A549 (cell line): ENCODE data around the gene MYO18B. TPM values are rescaled to one million over a fixed set of nuclear protein-coding genes. Genes with fewer than 3 reads are reported as not detected.

Experiments
- ATAC-seq, 2 experiments: fragments of 200-7000 bp in 1 of 2; fragments of >200 bp in 1 of 2; cut with Nextera tagmentation in 1 of 2; cut with Tn5 transposase in 1 of 2; 3 replicates each; pipeline versions ENCODE4 v1.8.0 to v1.9.1; 2018 to 2020; ENCODE audit warnings: mild to moderate bottlenecking in 1 of 2, moderate library complexity in 1 of 2
- CTCF ChIA-PET: fragments of 300-600 bp; sonication (Branson Sonifier 250); formaldehyde crosslinking; extraction: SDS; loops from one replicate; lab custom pipeline; 2021; ENCODE audit warnings: antibody characterized with exemption, inconsistent platforms; lab: Yijun Ruan, JAX
- POLR2A ChIA-PET: fragments of 350-600 bp; formaldehyde crosslinking; extraction: SDS; loops from one replicate; lab custom pipeline; 2021; ENCODE audit warnings: antibody characterized with exemption, inconsistent platforms; lab: Yijun Ruan, JAX
- DNase-seq, 2 experiments: peaks; one replicate each; pipeline versions ENCODE4 v3.0.0 to v3.0.0-alpha.2; 2011 to 2016; ENCODE audit warnings: low read depth in 1 of 2, low spot score in 1 of 2
- FAIRE-seq: peaks from 2 replicates; lab custom pipeline; 2011; peaks lifted over from hg19 to GRCh38; lab: Jason Lieb, UNC
- H3K27ac ChIP-seq, 2 experiments: fragments of >200 bp; sonication (Bioruptor Twin); formaldehyde crosslinking; 3 replicates each; pipeline ENCODE4 v1.5.1; 2016 to 2017
- H3K4me1 ChIP-seq: fragments of >200 bp; sonication (Bioruptor Twin); formaldehyde crosslinking; 3 replicates; pipeline ENCODE4 v1.6.1; 2016
- H3K4me2 ChIP-seq: fragments of >200 bp; sonication (Bioruptor Twin); formaldehyde crosslinking; 3 replicates; pipeline ENCODE4 v1.6.1; 2016
- H3K4me3 ChIP-seq: fragments of >200 bp; sonication (Bioruptor Twin); formaldehyde crosslinking; 3 replicates; pipeline ENCODE4 v1.5.1; 2016
- H3K9me3 ChIP-seq: fragments of >200 bp; sonication (Bioruptor Twin); formaldehyde crosslinking; 3 replicates; pipeline ENCODE4 v1.6.1; 2016
- CBX2 ChIP-seq: fragments of 200-600 bp; sonication (generic); IDR thresholded peaks from 2 replicates; pipeline ENCODE4 v1.6.1; 2016; ENCODE audit warnings: low read depth, mild to moderate bottlenecking, borderline replicate concordance
- CEBPB ChIP-seq, 2 experiments: fragments of >200 bp in 1 of 2; sonication (Bioruptor Twin) in 1 of 2; formaldehyde crosslinking in 1 of 2; IDR thresholded peaks; 2 replicates each; pipeline ENCODE4 v1.6.1; 2012 to 2016
- CHD2 ChIP-seq: fragments of 150-350 bp; IDR thresholded peaks from 2 replicates; pipeline ENCODE4 v1.6.1; 2014; ENCODE audit warnings: low read length; ENCODE audit not compliant: partially characterized antibody
- EHMT2 ChIP-seq: fragments of 200-600 bp; sonication (generic); IDR thresholded peaks from 2 replicates; pipeline ENCODE4 v1.6.1; 2016; ENCODE audit warnings: antibody characterized with exemption, low read depth, mild to moderate bottlenecking, moderate library complexity
- EP300 ChIP-seq, 2 experiments: fragments of >200 bp; sonication (Bioruptor Twin); formaldehyde crosslinking; IDR thresholded peaks; 2 replicates in 1 of 2; 3 replicates in 1 of 2; pipeline ENCODE4 v1.6.1; 2016 to 2017
- FOSB ChIP-seq: fragments of 250-450 bp; sonication (Bioruptor Pico); IDR thresholded peaks from 2 replicates; pipeline ENCODE4 v1.5.0; 2020; ENCODE audit warnings: mild to moderate bottlenecking, moderate library complexity
- FOSL2 ChIP-seq, 2 experiments: fragments of 450-650 bp in 1 of 2; fragments of >200 bp in 1 of 2; sonication (Bioruptor Twin) in 1 of 2; formaldehyde crosslinking; IDR thresholded peaks; 2 replicates each; pipeline versions ENCODE4 v1.5.0 to v1.6.1; 2016 to 2020; ENCODE audit warnings: mild to moderate bottlenecking in 1 of 2, moderate library complexity in 1 of 2
- GATA3 ChIP-seq: IDR thresholded peaks from 2 replicates; pipeline ENCODE4 v1.6.1; 2012; ENCODE audit warnings: borderline replicate concordance
- HOXB5 ChIP-seq: fragments of 250-450 bp; sonication (Bioruptor Pico); IDR thresholded peaks from 2 replicates; pipeline ENCODE4 v1.5.0; 2020; ENCODE audit warnings: mild to moderate bottlenecking, moderate library complexity
- JUNB ChIP-seq: fragments of >200 bp; sonication (Bioruptor Twin); formaldehyde crosslinking; IDR thresholded peaks from 2 replicates; pipeline ENCODE4 v1.6.1; 2016
- KDM5A ChIP-seq: fragments of 200-600 bp; sonication (generic); IDR thresholded peaks from 2 replicates; pipeline ENCODE4 v1.6.1; 2016; ENCODE audit warnings: antibody characterized with exemption, mild to moderate bottlenecking
- MAZ ChIP-seq: fragments of 150-350 bp; IDR thresholded peaks from 2 replicates; pipeline ENCODE4 v1.6.1; 2014; ENCODE audit warnings: antibody characterized with exemption, low read depth, low read length, borderline replicate concordance
- MYC ChIP-seq: IDR thresholded peaks from 2 replicates; pipeline ENCODE4 v1.6.1; 2012; ENCODE audit warnings: mild to moderate bottlenecking, inconsistent platforms, low read length, improper control_type of control experiment, borderline replicate concordance
- NFE2L2 ChIP-seq: fragments of 150-350 bp; conservative IDR thresholded peaks from 2 replicates; pipeline ENCODE4 v1.6.1; 2014; ENCODE audit warnings: low read length
- PHF8 ChIP-seq: fragments of 200-600 bp; sonication (generic); IDR thresholded peaks from 2 replicates; pipeline ENCODE4 v1.6.1; 2016; ENCODE audit warnings: low read depth, mild to moderate bottlenecking, antibody characterized with exemption, moderate library complexity, borderline replicate concordance
- POLR2A ChIP-seq: IDR thresholded peaks from 2 replicates; pipeline ENCODE4 v1.6.1; 2012; ENCODE audit warnings: mild to moderate bottlenecking, low read length
- RCOR1 ChIP-seq: fragments of 150-350 bp; IDR thresholded peaks from 2 replicates; pipeline ENCODE4 v1.6.1; 2014; ENCODE audit warnings: antibody characterized with exemption, low read length, low read depth
- RFX5 ChIP-seq: fragments of 450-650 bp; IDR thresholded peaks from 2 replicates; pipeline ENCODE4 v1.7.1; 2014; ENCODE audit warnings: antibody characterized with exemption, mild to moderate bottlenecking, moderate library complexity
- RNF2 ChIP-seq: fragments of 200-600 bp; sonication (generic); IDR thresholded peaks from 2 replicates; pipeline ENCODE4 v1.6.1; 2016; ENCODE audit warnings: low read depth, mild to moderate bottlenecking, antibody characterized with exemption, moderate library complexity, borderline replicate concordance
- SMC3 ChIP-seq: fragments of >200 bp; sonication (Bioruptor Twin); formaldehyde crosslinking; IDR thresholded peaks from 3 replicates; pipeline ENCODE4 v1.6.1; 2018; ENCODE audit warnings: inconsistent platforms
- TFCP2L1 ChIP-seq: fragments of 250-450 bp; sonication (Bioruptor Pico); IDR thresholded peaks from 2 replicates; pipeline ENCODE4 v1.5.0; 2021; ENCODE audit warnings: mild to moderate bottlenecking
- ZFP36 ChIP-seq: fragments of 450-650 bp; IDR thresholded peaks from 2 replicates; pipeline ENCODE4 v1.6.1; 2014; ENCODE audit warnings: borderline replicate concordance; ENCODE audit not compliant: partially characterized antibody
- ZSCAN20 ChIP-seq: fragments of 250-450 bp; sonication (Bioruptor Pico); IDR thresholded peaks from 2 replicates; pipeline ENCODE4 v1.8.0; 2022; ENCODE audit warnings: mild to moderate bottlenecking, moderate library complexity
- WGBS: methylation state at CpG from one replicate; pipeline ENCODE4 v1.1.6; 2017; ENCODE audit errors: missing lambda C conversion rate; 5-methylcytosine and 5-hydroxymethylcytosine counted together
- polyA plus RNA-seq, 4 experiments: library from polyadenylated mRNA; depleted of rRNA in 3 of 4; stranded (reverse); fragments of >200 nt; fragmentation: RNase III in 1 of 4; extraction: RNeasy Plus Mini Kit Qiagen cat#74134 plus additional on column Dnase treatment in 1 of 4; gene quantifications; 2 replicates in 3 of 4; 3 replicates in 1 of 4; pipeline ENCODE4 v1.2.3, GENCODE V29; 2011 to 2017
- TF ChIP-seq, protein P1 (sequence below): fragments of 250-450 bp; sonication (Bioruptor Pico); IDR thresholded peaks from 2 replicates; pipeline ENCODE4 v1.5.0; 2021; ENCODE audit warnings: mild to moderate bottlenecking, moderate library complexity, borderline replicate concordance
- TF ChIP-seq, protein P2 (sequence below): IDR thresholded peaks from 2 replicates; pipeline ENCODE4 v1.6.1; 2012; ENCODE audit warnings: low read depth, borderline replicate concordance
- TF ChIP-seq, protein P3 (sequence below): fragments of >200 bp; sonication (Bioruptor Twin); formaldehyde crosslinking; IDR thresholded peaks from 3 replicates; pipeline ENCODE4 v1.5.1; 2016
- TF ChIP-seq, protein P4 (sequence below): fragments of 250-450 bp; sonication (Bioruptor Pico); IDR thresholded peaks from 2 replicates; pipeline ENCODE4 v1.5.0; 2020; ENCODE audit warnings: low read depth, mild to moderate bottlenecking, moderate library complexity

MYO18B gene
- polyA plus RNA-seq, 2 of the 4 experiments (the other 2 are of a cell fraction) = 0.01 TPM

DNA sequence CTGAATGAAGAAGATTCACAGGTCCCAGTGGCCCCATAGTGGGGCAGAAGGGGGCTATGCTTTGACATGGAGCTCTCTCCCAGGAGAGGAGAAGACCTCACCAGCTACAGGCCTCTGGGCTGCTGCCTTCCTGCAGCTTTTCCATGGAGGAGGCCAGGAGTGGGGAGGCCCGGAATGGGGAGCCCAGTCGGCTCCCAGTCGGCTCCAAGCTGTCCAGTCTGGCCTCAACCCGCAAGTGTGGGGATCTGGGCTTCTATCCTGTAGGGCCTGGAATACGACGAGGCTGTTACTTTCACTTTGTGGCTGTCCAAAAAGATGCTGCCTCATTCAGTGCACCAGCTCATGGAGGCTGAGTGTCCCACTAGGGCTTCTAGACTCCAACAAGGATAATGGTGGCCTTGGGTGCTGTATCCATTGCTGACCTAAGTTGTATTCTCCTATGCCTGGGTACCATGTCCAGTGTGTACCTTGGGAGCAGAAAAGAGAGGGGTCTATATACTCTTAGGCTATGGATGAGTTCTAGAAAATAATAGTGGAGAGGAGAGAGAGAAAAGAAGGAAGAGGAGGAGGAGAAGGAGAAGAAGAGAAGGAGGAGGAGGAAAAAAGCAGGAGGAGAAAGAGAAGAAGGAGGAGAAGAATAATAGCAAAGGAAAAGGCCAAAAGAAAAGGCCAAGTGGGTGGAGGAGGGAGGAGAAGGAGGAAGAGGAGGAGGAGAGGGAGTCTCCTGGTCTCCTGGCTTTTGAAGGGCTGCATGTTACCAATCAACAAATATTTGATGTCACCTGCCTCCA, 1.1 kb downstream of the MYO18B start:
- ChIA-PET CTCF (interaction anchor here (0.6 kb wide), 1 partner anchor 25 kb away, joined by 3 read pairs; no protein-coding TSS in a partner anchor), POLR2A (no interaction called here)
- Histone ChIP-seq H3K4me1 (peaks cover 27% of the 10 kb centered on the region), H3K9me3 (no peaks in the 10 kb centered on the region)
- no peak for ATAC-seq
- TF ChIP-seq POLR2A = no peak
- no peak for TF ChIP-seq FOSL2 (IDR thresholded peaks at IDR 0.05)
- TF ChIP-seq FOSL2 (CRISPR knock-in tag; IDR thresholded peaks at IDR 0.05) = no peak
- TF ChIP-seq, all 56 proteins: peak for 0
- Histone ChIP-seq H3K4me2 (no peak overlapping the region), H3K27ac (no peak overlapping the region), H3K4me3 (no peak overlapping the region)
- 67% methylated on average over 2 of the region's 6 CpGs for WGBS
- FAIRE-seq = no peak
- no peak for DNase-seq

DNA sequence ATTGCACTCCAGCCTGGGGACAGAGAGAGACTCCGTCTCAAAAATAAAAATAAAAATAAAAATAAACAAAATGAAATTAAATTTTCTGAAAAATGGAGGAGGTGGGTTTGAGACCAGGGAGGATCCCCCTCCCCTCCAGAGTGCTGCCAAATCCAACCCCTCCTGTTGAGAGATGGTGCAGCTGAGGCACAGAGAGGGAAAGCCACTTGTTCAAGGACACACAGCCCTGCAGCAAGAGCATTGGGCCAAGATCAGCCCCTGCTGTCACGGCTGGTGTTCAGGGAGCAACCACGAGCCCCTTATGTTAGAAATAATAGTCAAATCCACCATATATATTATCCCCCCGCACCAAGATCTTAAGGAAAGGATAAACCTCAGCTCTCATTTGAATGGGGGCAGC, 2.7 kb downstream of the MYO18B start:
- WGBS = 79% methylated on average over 4 of the region's 4 CpGs
- H3K4me1 ChIP-seq = peaks cover 33% of the 10 kb centered on the region
- ATAC-seq (no peak), FAIRE-seq (no peak), DNase-seq (no peak)
- no peak overlapping the region for H3K4me3 ChIP-seq
- ChIA-PET CTCF (no interaction called here), POLR2A (interaction anchor here (0.7 kb wide), 1 partner anchor 11 kb away, joined by 4 read pairs; no protein-coding TSS in a partner anchor)
- H3K9me3 ChIP-seq = no peaks in the 10 kb centered on the region
- TF ChIP-seq MYC = no peak
- no peak for TF ChIP-seq SMC3
- TF ChIP-seq, protein P1, sequence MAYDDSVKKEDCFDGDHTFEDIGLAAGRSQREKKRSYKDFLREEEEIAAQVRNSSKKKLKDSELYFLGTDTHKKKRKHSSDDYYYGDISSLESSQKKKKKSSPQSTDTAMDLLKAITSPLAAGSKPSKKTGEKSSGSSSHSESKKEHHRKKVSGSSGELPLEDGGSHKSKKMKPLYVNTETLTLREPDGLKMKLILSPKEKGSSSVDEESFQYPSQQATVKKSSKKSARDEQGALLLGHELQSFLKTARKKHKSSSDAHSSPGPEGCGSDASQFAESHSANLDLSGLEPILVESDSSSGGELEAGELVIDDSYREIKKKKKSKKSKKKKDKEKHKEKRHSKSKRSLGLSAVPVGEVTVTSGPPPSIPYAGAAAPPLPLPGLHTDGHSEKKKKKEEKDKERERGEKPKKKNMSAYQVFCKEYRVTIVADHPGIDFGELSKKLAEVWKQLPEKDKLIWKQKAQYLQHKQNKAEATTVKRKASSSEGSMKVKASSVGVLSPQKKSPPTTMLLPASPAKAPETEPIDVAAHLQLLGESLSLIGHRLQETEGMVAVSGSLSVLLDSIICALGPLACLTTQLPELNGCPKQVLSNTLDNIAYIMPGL = no peak
- TF ChIP-seq EHMT2 = no peak
- TF ChIP-seq ZSCAN20 = no peak
- no peak for TF ChIP-seq CEBPB (IDR thresholded peaks at IDR 0.05)
- no peak for TF ChIP-seq KDM5A
- TF ChIP-seq PHF8 = no peak
- TF ChIP-seq HOXB5 = no peak
- no peak overlapping the region for H3K4me2 ChIP-seq
- no peak overlapping the region for H3K27ac ChIP-seq

DNA sequence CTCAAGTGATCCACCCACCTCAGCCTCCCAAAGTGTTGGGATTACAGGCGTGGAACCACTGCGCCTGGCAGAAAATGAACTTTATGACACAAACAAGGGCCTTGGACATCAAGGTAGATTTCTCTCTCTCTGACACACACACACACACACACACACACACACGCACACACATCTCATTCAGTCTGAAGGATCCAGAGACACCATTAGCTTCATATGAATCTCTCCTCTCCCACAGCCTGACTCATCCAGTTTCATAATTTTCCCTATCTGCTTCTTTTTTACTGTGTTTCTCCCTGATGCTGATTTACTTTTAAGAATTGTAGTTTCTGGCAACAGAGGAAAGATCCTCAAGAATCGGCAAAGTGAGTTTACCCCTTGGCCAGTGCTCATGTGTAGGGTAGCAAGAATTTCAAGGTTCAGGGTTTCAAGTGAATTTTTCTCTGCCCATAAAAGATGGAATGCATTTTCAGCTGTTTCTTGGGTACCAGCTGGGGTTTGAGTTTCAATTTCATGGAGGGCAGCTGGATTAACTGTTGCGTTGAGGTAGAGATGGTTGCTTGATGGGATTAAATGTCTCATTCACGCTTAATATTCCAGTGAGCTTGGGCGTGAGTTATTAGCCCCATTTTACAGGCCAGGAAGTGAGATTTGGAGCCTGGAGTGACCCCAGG, 3.5 kb downstream of the MYO18B start:
- TF ChIP-seq RCOR1 (no peak), EP300 (IDR thresholded peaks at IDR 0.05) (no peak), RFX5 (no peak), ZFP36 (no peak), KDM5A (no peak), CEBPB (IDR thresholded peaks at IDR 0.05) (no peak), GATA3 (no peak), JUNB (no peak), CHD2 (no peak), NFE2L2 (no peak), RNF2 (no peak), CBX2 (no peak), FOSB (no peak), MAZ (no peak), TFCP2L1 (CRISPR knock-in tag) (no peak)
- TF ChIP-seq, protein P2, sequence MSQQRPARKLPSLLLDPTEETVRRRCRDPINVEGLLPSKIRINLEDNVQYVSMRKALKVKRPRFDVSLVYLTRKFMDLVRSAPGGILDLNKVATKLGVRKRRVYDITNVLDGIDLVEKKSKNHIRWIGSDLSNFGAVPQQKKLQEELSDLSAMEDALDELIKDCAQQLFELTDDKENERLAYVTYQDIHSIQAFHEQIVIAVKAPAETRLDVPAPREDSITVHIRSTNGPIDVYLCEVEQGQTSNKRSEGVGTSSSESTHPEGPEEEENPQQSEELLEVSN = no peak
- TF ChIP-seq, protein P3, sequence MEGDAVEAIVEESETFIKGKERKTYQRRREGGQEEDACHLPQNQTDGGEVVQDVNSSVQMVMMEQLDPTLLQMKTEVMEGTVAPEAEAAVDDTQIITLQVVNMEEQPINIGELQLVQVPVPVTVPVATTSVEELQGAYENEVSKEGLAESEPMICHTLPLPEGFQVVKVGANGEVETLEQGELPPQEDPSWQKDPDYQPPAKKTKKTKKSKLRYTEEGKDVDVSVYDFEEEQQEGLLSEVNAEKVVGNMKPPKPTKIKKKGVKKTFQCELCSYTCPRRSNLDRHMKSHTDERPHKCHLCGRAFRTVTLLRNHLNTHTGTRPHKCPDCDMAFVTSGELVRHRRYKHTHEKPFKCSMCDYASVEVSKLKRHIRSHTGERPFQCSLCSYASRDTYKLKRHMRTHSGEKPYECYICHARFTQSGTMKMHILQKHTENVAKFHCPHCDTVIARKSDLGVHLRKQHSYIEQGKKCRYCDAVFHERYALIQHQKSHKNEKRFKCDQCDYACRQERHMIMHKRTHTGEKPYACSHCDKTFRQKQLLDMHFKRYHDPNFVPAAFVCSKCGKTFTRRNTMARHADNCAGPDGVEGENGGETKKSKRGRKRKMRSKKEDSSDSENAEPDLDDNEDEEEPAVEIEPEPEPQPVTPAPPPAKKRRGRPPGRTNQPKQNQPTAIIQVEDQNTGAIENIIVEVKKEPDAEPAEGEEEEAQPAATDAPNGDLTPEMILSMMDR = no peak
- TF ChIP-seq, protein P4, sequence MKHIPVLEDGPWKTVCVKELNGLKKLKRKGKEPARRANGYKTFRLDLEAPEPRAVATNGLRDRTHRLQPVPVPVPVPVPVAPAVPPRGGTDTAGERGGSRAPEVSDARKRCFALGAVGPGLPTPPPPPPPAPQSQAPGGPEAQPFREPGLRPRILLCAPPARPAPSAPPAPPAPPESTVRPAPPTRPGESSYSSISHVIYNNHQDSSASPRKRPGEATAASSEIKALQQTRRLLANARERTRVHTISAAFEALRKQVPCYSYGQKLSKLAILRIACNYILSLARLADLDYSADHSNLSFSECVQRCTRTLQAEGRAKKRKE (CRISPR knock-in tag) = no peak
- TF ChIP-seq, all 56 proteins: peak for 0
- ChIA-PET POLR2A (interaction anchor here (0.7 kb wide), 1 partner anchor 12 kb away, joined by 4 read pairs; no protein-coding TSS in a partner anchor), CTCF (interaction anchor here (0.9 kb wide), 2 partner anchors 10 to 27 kb away, joined by 3 to 4 read pairs; no protein-coding TSS in a partner anchor)
- FAIRE-seq = no peak
- Histone ChIP-seq H3K9me3 (no peaks in the 10 kb centered on the region), H3K4me3 (no peak overlapping the region), H3K27ac (peak overlapping the region; percentile 41 to 65; a peak in 3 of 6 replicates), H3K4me1 (peaks cover 33% of the 10 kb centered on the region), H3K4me2 (peak overlapping the region; percentile 49; the same call in 2 of the 3 replicates)
- WGBS = 67% methylated on average over 7 of the region's 7 CpGs
- ATAC-seq = no peak
- peak in 1 of 2 experiments; percentile 18 for DNase-seq
